CD4-positive, alpha-beta T cell treated with Interleukin-6 at 100 ng/mL for 8 hours (primary cell): Measurements from ENCODE around the gene OAF.
"Not testable (repeated sequence)": the region's sequence is repeated elsewhere in the genome, so short reads cannot be mapped to it uniquely, and the experiment has no call there.

ENCODE experiments used
- DNase-seq: peaks from one replicate; pipeline ENCODE4 v3.0.0-alpha.2; 2020; ENCODE audit warnings: mixed read lengths, low spot score

Gene OAF

DNA sequence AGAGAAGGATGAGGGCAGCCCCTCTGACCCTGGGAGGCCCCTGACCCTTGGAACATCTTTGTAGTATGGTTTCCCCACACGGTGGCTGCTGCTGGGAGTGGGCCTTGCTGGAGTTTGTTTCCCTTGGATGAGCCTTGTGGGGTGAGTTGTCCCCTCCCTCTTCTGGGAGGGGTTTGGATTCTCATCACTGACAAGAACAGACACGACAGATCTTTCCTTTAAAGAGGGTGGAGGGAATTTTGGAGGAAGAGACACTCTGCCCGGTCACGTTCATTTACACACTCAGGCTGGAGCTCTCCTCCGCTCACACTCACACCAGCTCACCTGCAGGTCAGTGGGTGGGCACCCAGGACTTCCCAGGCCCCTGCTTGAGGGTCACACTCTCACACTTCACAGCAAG is 60.8 kb downstream of the OAF start:
- DNase-seq = no peak

DNA sequence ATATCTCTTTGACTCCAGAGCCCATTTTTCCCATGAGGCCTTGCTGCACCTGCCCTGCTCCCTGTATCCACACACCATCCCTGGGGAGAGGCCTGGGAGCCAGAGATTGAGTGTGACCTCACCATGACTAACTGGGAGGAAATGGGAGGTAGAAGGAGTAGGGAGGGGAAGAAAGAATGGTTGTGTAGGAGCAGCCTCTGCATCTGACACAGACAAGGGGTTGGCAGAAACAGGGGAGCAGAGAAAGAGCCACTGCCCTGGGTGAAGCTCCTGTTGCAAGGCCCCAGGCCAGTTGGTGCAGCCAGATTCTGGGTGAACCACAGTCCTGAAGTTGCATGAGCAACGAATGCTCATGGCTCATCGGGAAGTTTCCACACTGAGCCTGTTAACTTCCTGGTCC is 61.5 kb downstream of the OAF start:
- DNase-seq = no peak

DNA sequence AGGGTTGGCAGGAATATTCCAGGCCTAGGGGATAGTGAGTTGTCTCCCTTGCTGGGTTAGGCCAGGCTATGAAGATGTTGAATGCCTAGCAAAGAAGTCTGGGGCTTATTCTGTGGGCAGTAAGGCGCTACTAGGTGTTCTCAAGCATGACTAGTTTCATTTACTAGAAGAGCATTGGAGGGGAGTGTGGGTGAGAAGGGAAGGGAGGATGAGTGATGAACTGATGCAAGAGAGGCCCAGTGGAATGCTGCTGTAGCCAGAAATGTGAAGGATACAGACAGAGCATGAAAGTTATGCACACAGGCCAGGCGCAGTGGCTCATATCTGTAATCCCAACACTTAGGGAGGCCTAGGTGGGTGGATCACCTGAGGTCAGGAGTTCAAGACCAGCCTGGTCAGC is 62.6 kb downstream of the OAF start:
- DNase-seq = no peak

- DNase-seq = not testable (repeated sequence)
Measured at GRCh38 chr11:120273956-120274355, 63.1 kb downstream of the OAF start.

- no peak for DNase-seq
Measured at GRCh38 chr11:120279502-120279901, 68.7 kb downstream of the OAF start.
